GM03348 (cell line): ENCODE results near the gene B4GALT4.
A peak's percentile ranks its signal among the peaks of the same experiment; 100 is the strongest.

Experiments used
- DNase-seq: peaks from one replicate; pipeline ENCODE4 v3.0.0; 2012; ENCODE audit warnings: low spot score

The B4GALT4 gene

DNA sequence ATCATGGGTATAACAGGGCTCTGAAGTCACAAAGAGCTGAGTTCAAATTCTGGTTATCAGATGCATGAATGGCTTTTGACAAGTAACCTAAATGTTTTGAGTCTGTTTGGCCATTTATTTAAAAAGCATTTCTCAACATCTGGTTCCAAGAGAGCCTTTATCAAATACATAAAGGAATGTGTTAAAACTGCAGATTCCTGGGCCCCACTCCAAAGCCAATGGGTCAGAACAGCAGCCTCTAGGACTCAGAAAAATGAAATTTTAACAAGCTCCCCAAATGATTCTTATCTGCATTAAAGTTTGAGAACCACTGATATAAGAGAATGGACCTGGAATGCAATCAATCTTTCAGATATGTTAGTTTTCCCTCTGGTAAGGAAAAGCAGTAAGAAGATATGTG lies 3.4 kb downstream of the B4GALT4 start:
- DNase-seq = peak; percentile 39

DNA sequence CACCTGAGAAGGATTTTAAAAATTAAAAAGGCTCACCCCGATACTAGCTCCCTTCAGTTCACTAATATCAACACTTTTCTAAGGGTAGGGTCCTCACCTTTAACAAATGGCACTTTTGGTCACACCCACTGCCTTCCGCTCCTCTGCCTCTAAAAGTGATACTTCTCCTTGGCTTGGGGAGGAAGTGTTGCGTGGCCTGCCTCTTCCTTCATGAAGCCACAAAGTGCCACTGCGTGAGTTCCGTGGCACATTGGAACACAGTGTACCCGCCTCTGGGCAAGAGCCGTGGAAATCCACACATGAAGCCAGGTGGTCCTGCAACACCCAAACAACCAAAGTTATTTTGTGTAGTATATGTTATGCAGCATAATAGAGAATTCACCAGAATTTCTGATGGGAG lies 3.9 kb downstream of the B4GALT4 start:
- DNase-seq = no peak

DNA sequence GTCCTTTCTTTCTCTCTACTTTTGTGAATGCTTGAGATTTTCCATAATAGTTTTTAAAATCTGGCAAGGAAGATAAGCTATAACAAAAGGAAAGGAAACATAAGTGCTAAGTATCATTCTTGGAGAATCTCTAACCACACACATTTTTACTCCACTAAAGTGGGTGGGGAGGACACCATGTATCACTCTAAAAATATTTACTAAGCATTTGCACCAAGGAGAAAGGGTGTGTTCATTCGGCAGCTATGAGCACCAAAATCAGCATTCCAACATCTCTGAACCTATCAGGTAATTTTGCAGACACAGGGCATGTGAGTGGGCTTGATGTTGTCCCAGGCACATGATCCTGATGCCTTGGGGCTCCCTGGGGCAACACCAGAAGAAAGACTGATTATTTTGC lies 5.5 kb downstream of the B4GALT4 start:
- DNase-seq = peak; percentile 78

DNA sequence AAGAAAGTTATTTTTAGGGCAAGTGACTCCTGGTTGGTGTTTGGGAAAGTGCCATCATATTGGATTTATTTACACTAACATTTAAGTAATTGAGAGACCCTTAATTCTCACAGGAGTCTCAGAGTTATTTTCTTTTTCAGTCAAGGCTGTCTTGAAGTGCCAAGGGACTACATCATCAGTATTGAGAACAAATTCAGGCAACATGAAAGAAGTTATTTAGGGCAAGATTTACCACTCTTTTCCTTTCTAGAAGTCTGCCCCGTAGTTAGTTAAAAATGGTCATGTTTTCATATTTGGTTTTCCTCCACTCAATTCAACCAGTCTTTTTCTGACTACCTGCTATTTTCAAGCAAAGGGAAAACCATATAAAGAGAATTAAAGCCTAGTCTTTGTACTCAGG lies 6.1 kb downstream of the B4GALT4 start:
- no peak for DNase-seq

DNA sequence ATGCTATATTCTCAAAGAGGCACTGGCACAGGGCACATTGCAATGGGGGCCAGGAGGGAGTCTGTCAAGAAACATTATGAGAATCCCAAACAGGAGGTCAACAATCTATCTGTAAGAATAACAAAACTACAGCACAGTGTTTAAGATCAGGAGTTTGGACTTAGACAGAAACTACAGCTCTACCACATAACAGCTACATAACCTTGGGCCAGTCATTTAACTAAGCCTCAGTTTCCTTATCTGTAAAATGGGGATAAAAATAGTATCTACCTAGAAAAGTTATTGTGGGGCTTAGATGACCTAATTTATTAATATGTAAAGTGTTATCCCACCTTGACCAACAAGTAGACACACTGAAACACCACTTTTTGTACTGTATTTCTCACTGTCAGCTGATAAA lies 9.9 kb downstream of the B4GALT4 start:
- no peak for DNase-seq

DNA sequence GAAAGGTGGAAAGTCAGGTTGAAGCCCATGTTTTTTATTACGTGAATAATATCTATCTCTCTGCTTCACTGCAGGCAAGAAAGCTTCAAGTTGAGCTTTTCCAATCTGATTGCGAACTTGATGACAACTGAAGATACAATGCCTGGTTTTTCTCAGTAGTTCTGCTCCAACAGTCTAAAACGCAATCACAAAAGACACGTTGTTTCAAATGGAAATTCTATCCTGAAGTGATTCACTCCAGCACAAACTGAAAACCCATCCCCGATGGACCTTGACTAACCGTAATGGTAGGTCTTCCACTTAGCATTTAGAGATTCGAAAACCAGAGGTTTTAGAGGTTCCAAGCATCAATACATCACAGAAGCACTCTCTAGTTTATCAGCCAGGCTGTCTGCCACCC lies 10.6 kb downstream of the B4GALT4 start:
- DNase-seq = no peak

DNA sequence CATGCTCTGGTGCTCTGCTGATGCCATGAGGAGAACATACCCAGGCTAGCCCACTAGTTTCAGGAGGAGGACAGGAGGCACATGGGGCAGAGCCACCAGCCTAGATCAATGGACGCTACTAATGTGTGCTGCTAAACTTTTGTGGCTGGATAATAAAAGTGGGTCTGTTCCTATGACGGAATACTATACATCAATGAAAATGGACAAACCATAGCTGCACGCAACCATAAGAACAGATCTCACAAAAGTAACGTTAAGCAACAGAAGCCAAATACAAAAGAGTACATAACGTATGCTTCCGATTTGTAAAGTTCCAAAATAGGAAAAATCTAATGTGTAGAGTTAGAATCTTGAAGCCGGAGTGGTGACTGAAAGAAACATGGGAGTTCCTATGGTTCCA lies 11.5 kb downstream of the B4GALT4 start:
- DNase-seq = no peak

DNA sequence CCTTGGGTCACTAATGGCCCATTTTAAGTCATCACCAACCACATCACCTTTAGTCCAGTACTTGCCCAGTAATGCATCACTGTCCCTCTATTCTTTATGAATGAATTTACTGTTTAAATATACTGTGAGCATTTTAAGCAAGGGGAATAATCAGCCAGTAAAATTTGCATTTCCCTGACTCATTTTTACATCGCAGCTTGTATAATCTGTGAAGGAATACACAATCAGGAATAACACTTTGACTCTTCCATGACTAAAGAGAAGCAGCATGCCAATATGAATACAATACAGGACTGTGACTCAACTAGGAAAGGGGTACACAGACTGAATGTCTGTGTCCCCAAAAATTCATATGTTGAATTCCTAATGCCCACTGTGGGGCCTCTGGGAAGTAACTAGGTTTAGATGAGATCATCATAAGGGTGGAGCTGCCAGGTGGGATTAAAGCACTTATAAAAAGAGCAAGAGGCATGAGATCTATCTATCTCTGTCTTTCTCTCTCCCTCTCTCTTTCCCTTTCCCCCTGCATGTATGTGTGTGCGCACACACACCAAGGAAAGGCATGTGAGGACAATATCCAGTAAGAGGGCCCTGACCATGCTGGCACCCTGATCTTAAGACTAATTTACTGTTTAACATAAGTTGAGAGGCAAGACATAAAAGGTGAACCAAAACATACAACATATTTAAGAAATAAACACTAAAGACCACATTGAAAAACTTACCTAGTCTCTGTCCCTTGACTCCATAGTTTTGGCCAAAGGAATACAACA lies 12.1 kb downstream of the B4GALT4 start:
- DNase-seq = no peak

DNA sequence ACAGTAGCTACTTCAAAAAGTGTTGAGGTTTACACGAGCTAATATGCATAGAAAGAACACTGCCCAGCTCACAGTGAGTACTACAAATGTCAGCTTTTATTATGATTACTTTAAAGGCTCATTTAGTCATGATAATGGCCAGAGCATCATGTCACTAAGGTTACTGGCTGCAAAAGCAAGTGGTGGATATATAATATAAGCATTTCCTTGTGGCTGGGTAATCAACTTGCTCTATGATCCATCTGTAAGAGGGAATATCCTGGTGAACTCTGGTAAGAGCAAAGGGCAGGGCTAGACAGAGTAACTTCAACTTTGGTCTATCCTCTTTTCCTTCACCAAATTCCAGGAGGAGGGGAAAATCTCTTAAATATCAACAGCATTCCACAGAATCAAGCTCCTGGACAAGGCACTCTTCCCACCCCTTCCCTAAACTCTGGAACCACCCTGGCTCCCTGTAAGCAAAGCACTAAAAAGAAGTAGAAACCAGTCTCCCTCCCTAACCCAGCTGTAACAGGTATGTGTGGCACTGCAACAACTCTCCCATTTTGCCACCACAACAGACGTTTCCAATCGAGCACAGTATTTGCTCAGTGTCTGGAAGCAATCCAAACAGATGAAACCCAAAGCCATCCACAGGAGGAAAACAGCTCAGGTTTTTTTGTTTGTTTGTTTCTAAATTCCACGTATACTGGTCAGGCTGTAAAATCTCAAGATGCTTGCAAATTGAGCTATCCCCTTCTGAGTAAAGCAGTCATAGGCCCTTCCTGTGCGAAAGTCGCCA lies 13.4 kb downstream of the B4GALT4 start:
- no peak for DNase-seq

DNA sequence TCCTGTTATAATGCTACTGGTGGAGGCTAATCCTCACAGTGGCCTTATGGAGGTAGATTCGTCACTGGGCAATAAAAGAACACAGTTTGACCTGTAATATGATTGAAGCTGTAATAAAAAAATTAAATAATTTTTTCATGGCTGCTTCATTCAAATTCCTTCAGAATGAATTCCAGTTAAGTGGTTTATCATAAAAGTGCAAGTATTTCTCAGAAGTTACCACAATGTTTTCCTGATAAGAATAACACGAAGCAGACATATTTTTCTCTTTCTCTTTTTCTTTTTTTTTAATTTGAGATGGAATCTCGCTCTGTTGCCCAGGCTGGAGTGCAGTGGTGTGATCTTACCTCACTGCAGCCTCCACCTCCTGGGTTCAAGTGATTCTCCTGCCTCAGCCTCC lies 15.6 kb downstream of the B4GALT4 start:
- no peak for DNase-seq

DNA sequence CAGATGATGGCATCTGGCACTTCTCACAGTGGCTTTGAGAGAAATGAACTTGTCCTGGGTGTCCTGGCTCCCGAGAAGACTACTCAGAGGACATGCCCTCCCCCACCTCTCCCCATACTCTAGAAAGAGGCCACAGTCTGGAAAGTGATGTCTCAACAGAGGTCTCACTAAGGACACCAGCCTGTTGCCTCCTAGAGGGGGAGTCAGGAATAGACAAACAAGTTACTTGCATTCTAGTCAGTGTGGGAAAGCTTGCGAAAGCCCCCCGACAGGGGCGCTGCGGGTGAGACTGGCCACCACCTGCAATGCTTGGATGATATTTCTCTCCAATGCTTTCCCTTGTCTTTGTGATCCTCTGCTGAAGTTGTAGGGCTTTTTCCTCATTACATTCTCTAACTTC lies 17.2 kb downstream of the B4GALT4 start:
- no peak for DNase-seq

DNA sequence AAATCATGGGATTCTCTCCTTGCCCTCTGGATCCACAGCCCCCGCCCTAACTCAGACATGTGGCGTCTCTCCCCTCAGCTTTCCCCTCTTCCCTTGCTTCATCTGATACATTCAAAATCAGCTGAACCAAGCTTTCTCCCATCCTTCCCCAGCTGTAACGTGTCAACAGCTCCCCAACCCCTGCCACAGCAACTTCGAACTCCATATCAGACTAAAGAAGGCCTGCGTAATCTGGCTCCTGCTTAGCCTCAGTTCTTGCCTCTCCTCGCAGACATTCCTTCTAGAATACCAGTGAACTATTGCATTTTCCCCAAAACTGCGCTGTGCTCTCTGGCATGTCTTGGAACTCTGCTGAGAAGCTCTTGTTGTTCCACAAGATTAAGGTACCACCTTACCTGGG lies 18.3 kb downstream of the B4GALT4 start:
- DNase-seq = no peak

DNA sequence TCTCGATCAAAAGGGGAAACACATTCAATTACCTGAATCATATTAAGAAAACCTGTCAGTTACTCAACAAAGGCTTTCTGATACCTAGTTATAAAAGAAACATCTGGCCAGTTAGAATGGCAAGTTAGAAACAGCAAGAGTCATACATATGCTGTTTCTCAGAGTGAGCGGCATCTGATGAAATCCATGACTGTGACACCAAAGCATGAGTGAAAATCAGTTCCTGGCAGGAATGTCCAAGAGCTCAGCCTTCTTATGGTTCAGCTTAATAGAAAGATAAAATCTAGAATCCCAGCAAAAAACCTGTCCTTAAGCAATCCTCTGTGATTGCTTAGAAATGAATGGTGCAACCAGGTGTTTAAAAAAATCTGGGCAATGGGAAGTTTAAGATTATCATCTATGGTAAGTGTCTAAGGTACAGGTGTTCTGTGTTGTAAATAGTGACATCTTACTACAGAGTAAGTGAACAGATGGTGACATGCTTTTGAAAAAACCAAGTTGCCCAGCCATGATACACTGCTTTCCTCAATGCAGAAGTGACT lies 18.8 kb downstream of the B4GALT4 start:
- peak; percentile 20 for DNase-seq

DNA sequence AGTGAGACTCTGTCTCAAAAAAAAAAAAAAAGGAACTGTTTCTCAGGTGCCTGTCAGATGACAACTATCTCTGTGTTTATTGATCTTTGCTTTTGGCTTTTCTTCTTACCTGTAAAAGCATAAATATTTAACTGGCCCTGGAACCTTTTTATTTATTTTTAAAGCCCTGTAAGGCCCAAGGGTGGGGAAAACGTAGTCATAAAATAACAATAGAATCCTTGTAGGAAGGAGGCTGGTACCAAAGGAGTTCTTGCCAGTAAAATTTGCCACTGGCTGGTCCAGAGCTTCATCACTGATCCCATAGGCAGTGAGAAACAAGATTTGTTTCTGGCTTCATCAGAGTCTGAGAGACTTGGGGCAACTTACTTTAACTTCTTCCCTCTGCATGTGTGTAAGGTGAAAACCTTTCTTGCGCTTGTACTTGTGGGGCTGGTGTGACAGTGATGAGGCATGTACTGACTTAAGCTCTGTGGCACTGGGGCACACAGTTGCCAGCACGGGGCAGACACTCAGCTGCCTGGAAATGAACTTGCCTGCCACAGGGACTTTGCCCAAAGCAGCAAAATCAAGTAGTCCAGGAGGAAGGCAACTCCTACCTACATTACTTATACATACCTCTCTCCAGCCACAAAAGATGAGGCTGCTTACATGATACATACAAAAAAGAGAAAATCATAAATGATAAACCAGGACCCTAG lies 19.6 kb downstream of the B4GALT4 start:
- no peak for DNase-seq

DNA sequence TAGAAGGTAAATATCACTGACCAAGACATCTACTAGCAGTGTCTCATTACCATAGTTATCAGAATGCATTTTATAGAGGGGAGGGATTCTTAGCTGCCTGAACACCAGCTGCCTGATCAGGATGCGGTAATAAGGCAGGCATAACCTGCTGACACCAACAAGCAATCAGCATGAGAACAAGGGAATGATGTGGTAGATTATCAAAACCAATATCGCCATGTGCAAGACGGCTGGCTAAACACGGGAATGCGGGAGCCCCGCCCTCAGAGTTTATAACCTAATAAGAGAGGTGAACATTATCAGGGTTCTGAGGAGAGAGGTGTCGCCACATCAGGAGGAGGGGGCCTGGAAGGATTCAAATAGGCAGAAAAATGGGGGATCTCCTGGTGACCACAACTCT lies 20.5 kb downstream of the B4GALT4 start:
- no peak for DNase-seq

DNA sequence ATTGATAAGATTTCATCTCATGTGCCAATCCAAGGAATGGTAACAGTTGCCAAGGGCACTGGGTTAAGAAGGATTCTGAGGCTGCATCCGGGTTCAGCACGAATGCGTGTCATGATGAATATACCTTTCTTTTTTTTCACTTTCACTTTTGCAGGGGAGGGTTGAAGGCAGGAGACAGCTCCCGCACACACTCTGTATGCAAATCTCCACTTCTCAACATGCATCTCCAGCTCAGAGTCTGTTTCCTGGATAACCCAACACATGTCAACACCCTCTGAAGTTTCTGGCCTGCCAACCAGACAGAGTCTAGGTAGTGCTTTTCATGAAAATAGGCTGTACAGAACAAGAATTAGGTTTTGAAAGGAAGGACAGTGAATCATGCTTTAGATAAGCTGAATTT lies 21.6 kb downstream of the B4GALT4 start:
- DNase-seq = no peak

DNA sequence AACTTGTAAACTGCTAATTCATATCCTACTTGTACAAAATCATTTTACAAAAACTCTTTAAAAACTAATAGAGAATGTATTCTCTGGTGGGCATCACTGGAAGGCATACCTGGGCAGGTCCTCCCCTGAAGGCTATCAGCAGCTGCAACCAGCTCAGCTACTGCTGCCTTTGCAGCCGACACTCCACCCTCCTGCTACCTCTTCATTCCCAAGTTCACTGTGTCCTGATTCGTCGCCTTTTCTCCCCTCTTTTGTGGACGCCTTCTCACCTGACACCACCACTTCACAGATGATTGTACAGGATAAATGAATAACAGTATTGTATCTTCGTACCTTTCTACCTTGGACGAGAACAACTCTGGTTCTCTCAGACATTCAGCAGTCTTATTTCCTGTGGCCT lies 28.9 kb downstream of the B4GALT4 start:
- no peak for DNase-seq

DNA sequence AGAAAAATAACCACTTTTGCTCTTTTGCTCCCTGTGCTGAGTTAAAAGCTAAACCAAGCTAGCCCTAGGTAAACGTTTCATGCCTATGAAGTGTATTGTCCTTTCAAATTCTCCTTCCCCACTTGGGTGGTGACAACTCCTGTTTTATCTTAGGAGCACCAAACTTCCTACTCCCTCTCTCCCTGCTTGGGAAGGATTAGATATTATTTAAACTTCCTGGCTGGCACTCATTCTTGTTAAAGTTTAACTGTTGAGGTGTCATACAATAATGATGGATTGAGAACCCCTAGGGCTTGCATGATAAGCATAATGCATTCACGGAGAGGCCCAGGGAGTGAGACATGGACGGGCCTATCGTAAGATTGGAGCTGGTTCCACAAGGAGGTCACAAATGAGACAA lies 29.5 kb downstream of the B4GALT4 start:
- DNase-seq = no peak

DNA sequence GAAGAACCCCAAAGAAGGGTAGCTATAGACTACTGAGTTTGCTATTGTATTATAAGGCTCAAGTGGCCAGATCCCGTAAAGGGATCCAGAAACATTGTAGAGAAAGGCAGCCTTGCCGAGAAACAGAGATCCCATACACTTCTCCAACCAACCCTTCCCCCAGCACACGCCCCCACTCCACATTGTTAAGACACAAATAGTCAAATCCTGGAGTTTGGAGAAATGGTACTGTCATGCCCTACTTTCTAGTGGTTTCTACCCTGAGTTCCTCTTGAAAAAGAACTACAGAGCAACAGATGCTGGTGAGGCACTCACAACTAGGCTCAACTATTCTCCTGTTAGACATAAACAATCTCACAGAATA lies 33.2 kb downstream of the B4GALT4 start:
- no peak for DNase-seq

DNA sequence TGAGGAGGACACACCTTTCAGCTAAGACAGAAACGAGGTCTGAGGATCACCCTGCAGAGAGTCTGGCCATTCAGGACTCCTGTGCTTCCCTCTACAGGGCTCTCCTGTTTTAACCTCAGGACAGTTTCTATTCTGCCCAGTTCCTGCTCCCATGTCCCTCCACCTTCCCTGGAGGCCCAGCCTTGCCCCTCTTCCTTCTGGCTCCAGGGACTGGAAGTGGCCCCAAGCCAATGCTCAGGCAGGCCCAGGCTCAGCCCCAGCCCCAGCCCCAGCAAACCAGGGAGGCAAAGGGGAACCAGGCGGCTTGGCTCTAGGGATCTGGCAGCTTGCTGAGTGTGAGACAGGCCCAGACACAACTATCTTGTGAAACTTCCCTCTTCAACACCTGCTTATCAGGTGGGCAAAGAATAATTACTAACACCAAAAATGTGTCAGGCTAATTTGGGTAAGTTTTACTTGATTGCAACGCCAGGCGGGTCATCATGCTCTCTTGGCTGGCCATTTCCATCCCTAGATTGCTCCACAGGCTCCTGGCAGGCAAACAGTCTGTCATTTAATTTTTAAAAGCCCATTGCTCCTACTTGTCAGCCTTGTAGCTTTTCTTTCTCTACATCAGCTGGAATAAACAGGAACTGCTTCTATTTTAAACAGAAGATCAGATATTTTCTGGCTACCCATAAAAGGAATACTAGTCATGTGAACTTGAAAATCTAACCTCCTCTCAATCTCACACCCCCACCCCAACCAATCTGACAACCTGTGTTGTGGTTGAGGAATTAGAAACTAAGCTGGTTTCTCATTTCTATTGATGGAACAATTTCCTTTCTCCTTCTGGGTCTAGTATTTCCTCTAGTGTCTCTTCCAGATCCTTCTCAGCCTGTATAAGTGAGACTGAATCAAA lies 33.8 kb downstream of the B4GALT4 start:
- no peak for DNase-seq

DNA sequence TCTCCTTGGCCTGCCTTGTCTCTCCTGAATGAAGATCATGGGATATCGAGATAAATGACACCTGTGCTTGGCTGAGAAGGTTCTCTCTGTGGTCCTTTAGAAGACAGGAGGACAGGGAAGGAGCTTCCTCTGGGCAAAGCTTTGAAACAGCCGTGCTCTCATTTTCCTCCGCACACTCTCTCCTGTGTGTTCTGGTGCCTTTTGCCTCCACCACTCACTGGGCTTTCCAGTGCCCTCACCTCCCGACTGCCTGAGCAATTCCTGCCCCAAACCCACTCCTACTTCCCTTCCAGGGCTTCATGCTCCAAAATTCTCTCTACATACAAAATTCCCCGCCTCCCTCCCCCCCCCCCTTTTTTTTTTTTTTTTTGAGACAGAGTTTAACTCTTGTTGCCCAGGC lies 35.0 kb downstream of the B4GALT4 start:
- DNase-seq = no peak

DNA sequence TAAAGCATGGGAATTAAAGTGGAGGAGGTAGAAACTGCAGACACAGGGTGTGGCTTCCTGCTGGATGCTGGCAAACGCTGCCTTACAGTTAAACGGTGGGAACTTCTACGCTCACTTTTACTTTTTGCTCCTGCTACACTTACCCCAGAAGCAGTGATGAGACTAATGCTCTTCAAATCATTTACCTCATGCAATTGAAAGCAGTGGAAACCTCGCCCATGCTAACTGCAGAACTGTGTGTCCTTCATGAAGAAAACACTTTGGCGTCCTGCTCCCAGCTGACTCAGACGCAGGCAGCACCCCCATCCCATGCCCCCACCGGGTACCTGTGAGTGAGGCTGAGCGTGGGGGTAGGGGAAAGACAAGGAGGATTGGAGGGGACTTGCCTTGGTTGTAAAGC lies 35.5 kb downstream of the B4GALT4 start:
- no peak for DNase-seq
